ENCODE measurements around the gene GKN1.

DNA sequence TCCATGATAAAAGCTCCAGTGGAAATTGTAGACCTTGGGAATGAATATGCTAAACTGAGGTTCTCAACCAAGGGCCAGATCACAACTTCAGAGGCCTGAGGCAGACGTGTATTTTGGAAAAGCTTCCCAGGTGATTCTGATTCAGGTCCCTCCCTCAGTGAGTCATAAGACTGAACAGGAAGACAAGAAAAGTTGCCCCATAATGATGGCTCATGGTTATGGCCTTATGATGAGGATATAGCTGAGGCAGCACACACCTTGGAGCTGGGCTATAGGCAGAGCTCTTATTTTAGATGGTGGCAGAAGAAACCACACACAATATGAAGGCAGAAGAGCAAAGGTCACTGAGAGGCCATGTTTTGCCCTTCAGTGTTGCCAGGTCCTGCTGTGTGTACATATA, 48.1 kb downstream of the GKN1 start:
- TF ChIP-seq CTCF (IDR thresholded peaks at IDR 0.05): no peak
- no peak for TF ChIP-seq POLR2A (IDR thresholded peaks at IDR 0.05)
